GM12874 (cell line): Measurements from ENCODE around the gene CREB5.

Experiments used
- TF ChIP-seq, protein P1 (sequence below): IDR thresholded peaks from 2 replicates; pipeline ENCODE4 v1.5.1; 2011; ENCODE audit warnings: low read depth, mild to moderate bottlenecking, control low read depth, low read length, moderate library complexity; ENCODE audit not compliant: insufficient read depth

CREB5 gene

DNA sequence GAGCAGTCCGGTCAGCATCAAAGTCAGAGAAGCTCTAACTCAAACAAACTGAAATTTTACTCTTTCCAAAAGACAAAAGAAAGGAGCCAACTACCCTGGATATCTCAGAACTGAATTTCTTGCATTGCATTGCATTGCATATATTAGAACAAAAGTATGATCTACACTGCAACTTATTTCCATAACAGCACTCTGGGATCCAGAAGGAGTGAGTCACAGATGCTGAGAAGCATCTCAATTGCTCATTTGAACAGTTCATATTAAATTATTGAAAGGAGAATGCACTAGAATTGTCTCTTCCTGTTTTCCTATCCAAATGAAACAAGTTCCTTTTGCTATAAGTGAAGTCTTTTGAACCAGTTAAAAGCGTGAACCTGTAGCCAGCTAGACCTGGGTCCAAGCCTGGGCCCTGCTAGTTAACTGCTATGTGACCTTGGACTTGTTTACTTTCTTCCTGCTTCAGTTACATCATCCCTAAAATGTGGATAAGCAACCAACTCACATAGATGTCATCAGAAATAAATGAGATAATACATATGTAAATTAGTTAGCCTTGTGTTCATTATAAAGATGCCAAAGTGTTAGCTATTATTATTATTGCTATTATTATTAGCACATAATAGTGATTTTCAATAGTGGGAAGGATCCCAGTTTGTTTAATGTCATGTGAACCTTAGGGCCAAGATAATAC lies 184.1 kb downstream of the CREB5 start:
- TF ChIP-seq, protein P1, sequence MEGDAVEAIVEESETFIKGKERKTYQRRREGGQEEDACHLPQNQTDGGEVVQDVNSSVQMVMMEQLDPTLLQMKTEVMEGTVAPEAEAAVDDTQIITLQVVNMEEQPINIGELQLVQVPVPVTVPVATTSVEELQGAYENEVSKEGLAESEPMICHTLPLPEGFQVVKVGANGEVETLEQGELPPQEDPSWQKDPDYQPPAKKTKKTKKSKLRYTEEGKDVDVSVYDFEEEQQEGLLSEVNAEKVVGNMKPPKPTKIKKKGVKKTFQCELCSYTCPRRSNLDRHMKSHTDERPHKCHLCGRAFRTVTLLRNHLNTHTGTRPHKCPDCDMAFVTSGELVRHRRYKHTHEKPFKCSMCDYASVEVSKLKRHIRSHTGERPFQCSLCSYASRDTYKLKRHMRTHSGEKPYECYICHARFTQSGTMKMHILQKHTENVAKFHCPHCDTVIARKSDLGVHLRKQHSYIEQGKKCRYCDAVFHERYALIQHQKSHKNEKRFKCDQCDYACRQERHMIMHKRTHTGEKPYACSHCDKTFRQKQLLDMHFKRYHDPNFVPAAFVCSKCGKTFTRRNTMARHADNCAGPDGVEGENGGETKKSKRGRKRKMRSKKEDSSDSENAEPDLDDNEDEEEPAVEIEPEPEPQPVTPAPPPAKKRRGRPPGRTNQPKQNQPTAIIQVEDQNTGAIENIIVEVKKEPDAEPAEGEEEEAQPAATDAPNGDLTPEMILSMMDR = no peak

DNA sequence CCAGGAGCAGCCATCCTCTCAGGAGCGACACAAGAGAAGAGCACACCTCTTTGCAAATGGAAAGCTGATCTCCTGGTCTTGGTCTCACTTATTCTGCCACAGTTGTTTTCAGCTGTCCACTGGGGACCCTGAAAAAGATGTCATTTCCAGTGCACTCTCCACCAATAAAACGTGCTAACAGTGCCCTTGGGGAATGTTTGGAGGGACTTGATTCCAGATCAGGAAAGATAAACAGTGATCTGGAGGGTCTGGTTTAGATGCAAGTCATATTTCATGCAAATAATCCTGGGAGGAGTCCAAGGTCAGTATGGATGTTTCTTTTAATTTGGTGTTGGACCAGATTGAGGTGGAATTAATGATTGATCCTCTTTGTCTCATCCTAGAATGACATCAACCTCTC lies 185.0 kb downstream of the CREB5 start:
- TF ChIP-seq, protein P1 = no peak

DNA sequence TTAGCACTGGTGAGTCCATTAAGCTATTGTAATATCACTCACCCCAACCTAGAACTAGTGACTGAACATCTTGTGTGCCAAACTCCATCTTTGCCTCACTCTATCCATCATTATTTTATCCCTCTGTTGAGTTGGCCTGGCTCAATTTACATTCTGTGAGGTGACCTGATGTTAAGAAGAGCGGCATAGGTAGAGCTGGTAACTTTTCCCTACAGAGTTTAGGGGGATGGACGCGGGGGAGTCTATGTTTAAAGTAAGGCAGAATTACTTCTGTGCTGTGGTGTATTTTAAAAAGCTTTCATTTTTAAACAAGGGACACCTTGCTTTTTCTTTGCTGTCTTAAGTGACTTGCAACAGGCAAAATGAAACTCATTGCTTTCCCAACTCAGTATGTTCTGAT lies 186.3 kb downstream of the CREB5 start:
- TF ChIP-seq, protein P1 = no peak

DNA sequence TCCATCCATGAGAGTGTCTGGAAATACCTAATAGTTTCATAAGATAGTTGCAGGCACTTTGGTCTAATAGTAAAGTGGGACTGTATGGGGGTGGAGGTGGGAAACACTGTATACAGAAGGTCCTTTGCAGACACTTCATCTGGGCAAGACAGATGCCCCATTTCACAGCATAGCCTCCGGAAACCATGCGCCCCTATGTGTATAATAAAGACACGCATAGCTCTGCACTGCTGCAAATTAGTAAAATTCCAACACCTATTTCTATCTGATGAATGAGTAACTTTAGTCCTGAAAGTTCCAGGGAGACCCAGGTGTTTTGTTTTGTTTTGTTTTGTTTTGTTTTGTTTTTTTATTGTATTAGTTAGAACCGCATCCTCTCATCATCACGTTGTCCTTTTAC lies 187.1 kb downstream of the CREB5 start:
- TF ChIP-seq, protein P1 = no peak

DNA sequence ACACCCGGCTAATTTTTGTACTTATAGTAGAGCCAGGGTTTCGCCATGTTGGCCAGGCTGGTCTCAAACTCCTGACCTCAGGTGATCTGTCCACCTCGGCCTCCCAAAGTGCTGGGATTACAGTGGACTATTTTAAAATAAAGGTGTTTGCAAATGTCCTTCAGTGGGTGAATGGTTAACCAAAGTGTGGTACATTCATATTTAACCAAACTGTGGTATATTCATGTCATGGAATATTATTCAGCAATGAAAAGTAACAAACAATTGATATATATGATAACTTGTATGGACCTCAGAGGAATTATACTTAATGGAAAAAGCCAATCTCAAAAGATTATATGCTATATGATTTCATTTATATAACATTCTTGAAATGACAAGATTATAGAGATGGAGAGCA lies 190.0 kb downstream of the CREB5 start:
- TF ChIP-seq, protein P1 = no peak

DNA sequence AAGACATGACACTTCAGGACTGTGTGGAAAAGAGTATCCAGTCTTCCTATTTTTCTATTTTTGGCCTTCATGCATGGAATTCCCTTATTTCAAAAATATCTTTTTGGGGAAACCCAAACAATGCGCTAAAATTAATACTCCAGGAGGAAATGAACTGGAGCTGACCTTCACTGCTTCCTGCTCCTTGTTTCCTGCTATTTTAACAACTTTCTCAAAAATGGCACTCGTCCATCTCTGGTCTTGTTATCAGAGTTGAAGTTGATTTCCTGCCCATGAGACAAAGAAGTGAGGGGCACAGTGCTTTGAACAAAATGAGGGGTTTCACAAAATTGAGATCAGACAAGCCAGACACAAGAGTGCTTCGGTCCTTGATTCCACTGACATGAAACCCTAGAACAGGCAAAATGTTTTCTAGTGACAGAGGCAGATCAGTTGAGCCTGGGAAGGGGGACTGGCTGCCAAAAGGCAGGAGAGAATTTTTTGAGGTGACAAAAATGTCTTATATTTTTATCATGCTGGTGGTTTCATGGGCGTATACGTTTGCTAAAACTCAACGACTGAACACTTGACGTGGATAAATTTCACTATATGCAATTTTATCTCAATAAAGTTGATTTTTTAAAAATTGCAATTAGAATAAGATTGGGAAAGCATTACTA lies 193.2 kb downstream of the CREB5 start:
- TF ChIP-seq, protein P1 = no peak

DNA sequence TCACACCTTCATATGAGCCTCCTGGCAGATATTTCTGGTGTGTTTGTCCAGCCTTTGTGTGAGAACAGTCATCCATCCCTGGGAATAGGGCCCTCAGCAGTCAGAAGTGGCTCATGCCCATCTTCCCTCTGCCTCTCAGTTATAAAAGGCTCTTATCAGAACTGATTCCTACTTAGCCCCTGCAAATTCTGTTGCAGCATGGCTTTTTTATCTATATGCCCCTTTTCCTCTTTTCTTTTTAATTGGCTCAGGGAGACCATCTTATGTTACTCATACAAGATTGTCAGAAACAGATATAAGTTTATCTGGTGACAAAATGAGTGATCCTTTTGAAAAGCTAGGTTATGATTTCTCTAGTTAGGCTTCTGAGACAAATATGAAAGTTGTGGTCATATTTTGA lies 194.1 kb downstream of the CREB5 start:
- TF ChIP-seq, protein P1 = no peak
